ENCODE results near the gene SPRYD3.
A peak's percentile ranks its signal among the peaks of the same experiment; 100 is the strongest.
"Not testable (repeated sequence)": the region's sequence is repeated elsewhere in the genome, so short reads cannot be mapped to it uniquely, and the experiment has no call there.

SPRYD3 gene

GRCh38 chr12:53079226-53080117, at the start of gene SPRYD3:
Gene SPRYD3 (minus strand): TSS chr12:53079390. CDS start chr12:53079333, 57 bp downstream.
- FAIRE-seq = peak; percentile 3

- no peak for FAIRE-seq
Observed at GRCh38 chr12:53127169-53127568, 48.0 kb upstream of the SPRYD3 start.

GRCh38 chr12:53124352-53124723, 45.1 kb upstream of the SPRYD3 start:
- no peak for FAIRE-seq

GRCh38 chr12:53123578-53124351, 44.6 kb upstream of the SPRYD3 start:
- FAIRE-seq = no peak

GRCh38 chr12:53122961-53123468, 43.8 kb upstream of the SPRYD3 start:
- no peak for FAIRE-seq

- no peak for FAIRE-seq
Observed at GRCh38 chr12:53120685-53121525, 41.7 kb upstream of the SPRYD3 start.

- no peak for FAIRE-seq
Observed at GRCh38 chr12:53118751-53119300, 39.6 kb upstream of the SPRYD3 start.

GRCh38 chr12:53115891-53116648, 36.9 kb upstream of the SPRYD3 start:
- no peak for FAIRE-seq

- no peak for FAIRE-seq
Observed at GRCh38 chr12:53115112-53115890, 36.1 kb upstream of the SPRYD3 start.

- no peak for FAIRE-seq
Observed at GRCh38 chr12:53113951-53114350, 34.8 kb upstream of the SPRYD3 start.

- FAIRE-seq = no peak
Observed at GRCh38 chr12:53113136-53113705, 34.0 kb upstream of the SPRYD3 start.

GRCh38 chr12:53112431-53112830, 33.2 kb upstream of the SPRYD3 start:
- not testable (repeated sequence) for FAIRE-seq

GRCh38 chr12:53107122-53107521, 27.9 kb upstream of the SPRYD3 start:
- no peak for FAIRE-seq

- no peak for FAIRE-seq
Observed at GRCh38 chr12:53105712-53106439, 26.7 kb upstream of the SPRYD3 start.

- FAIRE-seq = no peak
Observed at GRCh38 chr12:53105256-53105655, 26.1 kb upstream of the SPRYD3 start.

GRCh38 chr12:53103860-53104305, 24.7 kb upstream of the SPRYD3 start:
- no peak for FAIRE-seq

- FAIRE-seq = no peak
Observed at GRCh38 chr12:53102883-53103807, 24.0 kb upstream of the SPRYD3 start, which contains the start of gene SOAT2. Gene SOAT2 (plus strand): TSS chr12:53103486. CDS start chr12:53103578, 92 bp downstream.
